GM19463 (cell line): ENCODE data around the gene YY1.
A peak's percentile ranks its signal among the peaks of the same experiment; 100 is the strongest.
"Not testable (repeated sequence)": the region's sequence is repeated elsewhere in the genome, so short reads cannot be mapped to it uniquely, and the experiment has no call there.

Source experiments
- ATAC-seq: cut with Tn5 transposase; IDR thresholded peaks from one replicate; pipeline ENCODE4 v1.9.1; 2021; ENCODE audit warnings: mild to moderate bottlenecking, moderate library complexity; ENCODE audit not compliant: unreplicated experiment

YY1 gene

GRCh38 chr14:100213587-100213955 is 25.4 kb upstream of the YY1 start:
- ATAC-seq, result no peak

- peak; percentile 95 for ATAC-seq
These were observed 24.8 kb upstream of the YY1 start for GRCh38 chr14:100213956-100214769.

GRCh38 chr14:100214770-100215083 is 24.2 kb upstream of the YY1 start:
- peak; percentile 3 for ATAC-seq

- ATAC-seq, result no peak
These were observed 23.5 kb upstream of the YY1 start for GRCh38 chr14:100215330-100215885.

- no peak for ATAC-seq
These were observed 19.7 kb upstream of the YY1 start for GRCh38 chr14:100219126-100219785.

- peak; percentile 97 for ATAC-seq
These were observed 17.3 kb upstream of the YY1 start for GRCh38 chr14:100221533-100222223.

GRCh38 chr14:100222224-100223093 is 16.5 kb upstream of the YY1 start:
- no peak for ATAC-seq

GRCh38 chr14:100223332-100224201 is 15.4 kb upstream of the YY1 start:
- ATAC-seq, result no peak

GRCh38 chr14:100224229-100224866 is 14.6 kb upstream of the YY1 start:
- no peak for ATAC-seq

GRCh38 chr14:100225169-100225568 is 13.8 kb upstream of the YY1 start:
- no peak for ATAC-seq

GRCh38 chr14:100230361-100230760 is 8.6 kb upstream of the YY1 start:
- ATAC-seq, result no peak

GRCh38 chr14:100234511-100234910 is 4.4 kb upstream of the YY1 start:
- ATAC-seq, result no peak

GRCh38 chr14:100236271-100236818 is 2.6 kb upstream of the YY1 start:
- not testable (repeated sequence) for ATAC-seq

GRCh38 chr14:100236881-100237280 is 2.1 kb upstream of the YY1 start:
- ATAC-seq, result no peak

- peak; percentile 13 for ATAC-seq
These were observed 1.1 kb upstream of the YY1 start for GRCh38 chr14:100237735-100238418.

- ATAC-seq, result no peak
These were observed 381 bp downstream of the YY1 start for GRCh38 chr14:100239211-100239839.

GRCh38 chr14:100239840-100240667 is 1.1 kb downstream of the YY1 start:
- peak; percentile 32 for ATAC-seq
